Measurements from ENCODE around the gene SLC6A7. TPM values are rescaled to one million over a fixed set of nuclear protein-coding genes. Genes with fewer than 3 reads are reported as not detected.
"Not testable (repeated sequence)": the region's sequence is repeated elsewhere in the genome, so short reads cannot be mapped to it uniquely, and the experiment has no call there.

The SLC6A7 gene
- total RNA-seq, 1 donor from 2014 or later = not detected

DNA sequence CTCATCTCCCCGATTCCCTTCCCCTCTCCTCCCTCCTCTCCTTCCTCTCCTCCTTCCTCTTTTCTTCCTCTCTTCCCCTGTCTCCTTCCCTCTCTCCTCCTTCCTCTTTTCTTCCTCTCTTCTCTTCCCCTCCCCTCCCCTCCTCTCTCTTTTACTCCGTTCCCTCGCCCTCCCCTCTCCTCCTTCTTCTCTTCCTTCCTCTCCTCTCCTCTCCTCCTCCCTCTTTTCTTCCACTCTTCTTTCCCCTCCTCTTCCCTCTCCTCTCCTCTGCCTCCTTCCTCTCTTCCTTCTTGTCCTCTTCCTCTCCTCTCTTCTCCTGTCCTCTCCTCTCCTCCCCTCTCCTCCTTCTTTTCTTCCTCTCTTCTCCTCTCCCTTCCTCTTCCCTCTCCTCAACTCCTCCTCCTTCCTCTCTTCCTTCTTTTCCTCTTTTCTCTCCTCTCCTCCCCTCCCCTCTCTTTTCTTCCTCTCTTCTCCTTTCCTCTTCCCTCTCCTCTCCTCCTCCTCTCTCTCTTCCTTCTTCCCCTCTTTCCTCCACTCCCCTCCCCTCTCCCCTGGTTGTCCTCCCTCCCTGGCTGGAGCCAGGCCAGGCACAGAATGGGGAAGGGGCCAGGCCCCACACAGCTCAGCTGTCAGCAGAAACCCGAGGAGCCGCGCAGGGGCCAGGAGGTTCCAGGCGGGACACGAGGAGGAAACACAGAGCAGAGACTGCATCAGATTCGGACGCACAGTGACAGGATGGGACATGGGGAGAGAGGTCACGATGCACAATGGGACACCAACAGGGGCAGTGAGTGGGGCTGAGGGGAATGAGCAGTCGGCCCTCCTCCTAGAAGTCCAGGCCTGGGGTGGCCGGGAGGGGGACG is 51.7 kb downstream of the SLC6A7 start:
- DNase-seq (ENCODE audit: low spot score) = no peak

DNA sequence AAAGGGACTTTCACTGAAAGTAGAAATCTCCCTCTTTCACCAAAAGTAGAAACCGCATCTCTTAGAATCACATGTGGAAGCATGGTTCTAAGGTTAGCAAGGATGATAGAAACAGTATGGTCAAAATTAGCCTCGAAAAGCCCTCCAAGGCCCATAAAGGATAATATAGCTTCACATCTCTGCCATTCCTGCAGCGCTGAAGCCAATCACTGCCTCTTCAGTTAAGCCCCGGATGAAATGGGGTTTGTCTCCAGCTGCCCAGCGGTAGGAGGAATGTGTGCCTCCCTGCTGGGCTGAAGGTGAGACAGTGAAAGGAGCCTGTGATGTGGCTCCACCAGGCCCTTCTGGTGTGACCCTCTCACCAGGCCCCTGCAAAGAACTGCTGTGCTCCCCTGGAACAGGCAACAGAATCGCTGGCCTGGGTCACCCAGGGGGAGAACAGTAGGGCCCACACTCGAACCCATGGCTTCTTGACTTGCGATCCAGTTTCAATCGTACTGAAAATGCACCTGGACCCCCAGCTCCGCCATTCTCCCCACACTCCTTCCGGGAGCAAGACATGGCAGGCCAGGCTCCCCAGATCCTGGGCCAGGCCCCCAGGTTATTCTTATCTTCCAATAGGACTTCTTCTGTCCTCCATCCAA is 52.5 kb downstream of the SLC6A7 start:
- DNase-seq (ENCODE audit: low spot score) = no peak

DNA sequence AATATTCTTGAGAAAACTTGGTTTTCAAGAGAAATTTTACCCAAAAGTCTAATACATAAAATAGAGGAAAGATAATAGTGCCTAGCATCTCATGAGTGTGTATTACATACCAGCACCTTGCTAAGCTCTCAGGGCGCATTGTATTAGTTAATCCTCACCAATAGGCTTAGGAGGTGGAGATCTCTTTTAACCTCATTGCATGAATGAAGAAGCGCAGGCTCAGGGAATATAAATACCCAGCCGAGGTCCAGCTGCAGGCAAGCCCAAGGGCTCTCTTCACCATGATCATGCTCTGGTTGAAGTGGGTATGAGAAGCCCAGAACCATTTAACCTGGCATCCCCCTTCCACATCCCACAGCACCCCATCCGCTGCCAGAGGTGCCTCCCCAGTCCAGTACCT is 53.7 kb downstream of the SLC6A7 start:
- no peak for DNase-seq (ENCODE audit: low spot score)

DNA sequence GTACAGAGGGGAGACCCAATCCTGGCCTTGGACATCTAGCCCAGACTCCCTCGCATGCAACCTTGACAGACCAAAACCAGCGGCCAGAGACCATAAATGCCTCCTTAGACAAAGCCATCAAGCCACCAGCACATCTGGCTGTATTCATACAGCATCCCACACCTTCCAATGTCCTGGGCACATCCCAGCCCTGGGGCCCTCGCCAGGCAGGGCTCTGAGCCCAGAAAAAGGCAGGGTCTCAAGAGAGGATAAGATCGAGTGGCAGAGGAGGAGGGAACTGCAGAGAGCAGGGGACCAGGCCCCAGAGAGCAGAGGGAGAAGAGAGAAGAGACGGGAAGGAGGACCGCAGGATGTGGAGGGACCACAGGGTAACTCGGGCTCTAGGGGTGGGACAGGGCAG is 54.3 kb downstream of the SLC6A7 start:
- DNase-seq (ENCODE audit: low spot score) = no peak

GRCh38 chr5:150245111-150245789 is 55.4 kb downstream of the SLC6A7 start:
- DNase-seq (ENCODE audit: low spot score) = peak; percentile 31

GRCh38 chr5:150245808-150246207 is 55.9 kb downstream of the SLC6A7 start:
- DNase-seq (ENCODE audit: low spot score) = no peak

- no peak for DNase-seq (ENCODE audit: low spot score)
Observed at GRCh38 chr5:150246429-150246828, 56.6 kb downstream of the SLC6A7 start.

DNA sequence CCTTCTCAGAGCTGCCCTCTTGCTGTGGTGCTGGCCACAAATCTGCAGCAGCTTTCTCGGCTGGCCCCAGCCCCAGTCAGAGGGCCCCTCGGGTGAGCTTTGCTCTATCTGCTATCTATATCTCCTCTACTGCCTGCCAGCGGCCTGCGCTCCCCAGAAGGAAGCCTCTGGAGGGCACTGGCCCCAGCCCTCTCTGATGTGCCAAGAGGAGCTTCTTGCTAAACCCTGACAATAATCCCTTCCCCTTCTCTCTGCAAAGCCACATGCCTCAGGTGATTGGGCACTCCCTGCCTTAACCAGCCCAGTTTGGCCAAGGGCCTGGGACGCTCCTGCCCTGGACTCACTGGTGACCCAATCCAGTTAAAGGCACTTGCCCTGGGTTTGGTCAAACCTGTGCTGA is 57.0 kb downstream of the SLC6A7 start:
- DNase-seq (ENCODE audit: low spot score) = no peak

DNA sequence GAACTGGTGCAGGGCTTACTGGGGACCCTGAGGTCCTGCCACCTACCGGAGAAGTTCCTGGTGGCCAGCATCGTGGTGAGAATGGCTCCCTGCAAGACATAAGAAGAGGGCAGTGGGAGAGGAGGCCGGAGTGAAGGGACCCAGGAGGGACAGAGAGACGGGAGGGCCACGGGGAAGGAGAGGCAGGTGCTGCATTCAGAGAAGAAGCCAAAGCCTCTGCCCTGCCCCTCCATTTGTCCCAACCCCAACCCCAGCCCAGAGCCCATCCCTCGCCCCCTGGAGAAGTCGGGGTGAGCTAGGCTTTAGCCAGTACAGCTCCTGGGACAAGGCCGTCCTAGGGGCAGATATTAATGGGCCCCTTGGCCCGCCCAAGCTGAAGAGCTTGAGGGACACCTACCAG is 57.9 kb downstream of the SLC6A7 start:
- DNase-seq (ENCODE audit: low spot score) = no peak

DNA sequence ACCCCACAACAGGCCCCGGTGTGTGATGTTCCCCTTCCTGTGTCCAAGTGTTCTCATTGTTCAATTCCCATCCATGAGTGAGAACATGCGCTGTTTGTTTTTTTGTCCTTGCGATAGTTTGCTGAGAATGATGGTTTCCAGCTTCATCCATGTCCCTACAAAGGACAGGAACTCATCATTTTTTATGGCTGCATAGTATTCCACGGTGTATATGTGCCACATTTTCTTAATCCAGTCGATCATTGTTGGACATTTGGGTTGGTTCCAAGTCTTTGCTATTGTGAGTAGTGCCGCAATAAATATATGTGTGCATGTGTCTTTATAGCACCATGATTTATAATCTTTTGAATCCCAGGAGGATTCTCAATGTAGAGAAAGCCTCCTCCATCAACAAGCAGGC is 58.6 kb downstream of the SLC6A7 start:
- DNase-seq (ENCODE audit: low spot score) = not testable (repeated sequence)

- no peak for DNase-seq (ENCODE audit: low spot score)
Observed at GRCh38 chr5:150248946-150249345, 59.1 kb downstream of the SLC6A7 start.

GRCh38 chr5:150249744-150250143 is 59.9 kb downstream of the SLC6A7 start:
- no peak for DNase-seq (ENCODE audit: low spot score)

DNA sequence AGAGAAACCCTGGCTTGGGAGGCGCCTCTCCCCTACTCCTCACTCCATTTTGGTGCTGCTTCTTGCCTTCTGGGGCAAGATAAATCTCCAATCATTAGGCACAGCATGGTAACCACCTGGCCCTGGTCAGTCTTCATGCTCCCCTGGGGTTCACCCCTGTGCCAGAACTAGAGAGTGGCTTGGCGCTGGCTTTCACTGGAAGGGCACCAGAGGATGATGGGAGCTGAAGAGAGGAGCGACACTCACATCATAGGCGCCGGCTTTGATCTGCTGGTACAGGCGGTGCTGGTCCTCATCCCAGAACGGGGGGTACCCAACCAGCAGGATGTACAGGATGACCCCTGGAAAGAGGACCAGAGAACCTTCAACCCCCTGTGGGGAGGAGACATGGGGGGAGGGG is 61.6 kb downstream of the SLC6A7 start:
- no peak for DNase-seq (ENCODE audit: low spot score)

GRCh38 chr5:150252489-150252888 is 62.6 kb downstream of the SLC6A7 start:
- no peak for DNase-seq (ENCODE audit: low spot score)

DNA sequence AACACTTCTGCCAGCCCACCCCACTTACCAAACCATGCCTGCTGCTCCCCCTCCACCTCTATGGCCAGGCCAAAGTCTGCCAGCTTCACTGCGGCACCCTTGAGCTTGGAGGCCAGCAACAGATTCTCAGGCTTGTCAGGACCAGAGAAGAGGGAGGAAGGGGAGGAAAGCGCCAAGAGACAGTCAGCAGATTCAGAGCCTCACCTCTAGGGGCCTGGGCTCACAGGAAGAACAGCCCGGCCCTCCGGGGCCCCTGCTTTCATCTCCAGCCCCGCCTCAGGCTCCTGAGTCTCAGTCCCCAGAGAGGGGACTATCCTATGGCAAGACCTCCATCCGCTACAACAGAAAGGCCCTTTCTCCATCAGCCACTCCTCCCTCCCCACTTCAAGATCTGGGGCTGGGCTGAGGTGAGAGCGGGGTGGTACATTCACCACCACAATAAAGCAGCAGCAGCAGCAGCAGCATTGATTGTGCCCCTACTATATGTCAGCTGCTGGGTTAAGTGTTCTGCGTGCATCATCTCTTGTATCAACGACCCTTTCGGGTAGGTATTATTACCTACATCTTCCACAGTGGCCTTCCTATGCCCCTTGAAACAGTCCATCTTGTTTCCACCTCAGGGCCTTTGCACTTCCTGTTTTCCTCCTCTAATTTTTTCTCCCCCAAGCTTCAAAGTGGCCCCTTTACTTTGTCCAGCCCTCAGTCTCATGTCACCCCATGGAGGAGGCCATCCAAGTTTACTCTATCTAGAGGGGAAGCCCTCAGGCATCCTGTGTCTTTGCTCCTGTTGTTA is 63.8 kb downstream of the SLC6A7 start:
- no peak for DNase-seq (ENCODE audit: low spot score)

- DNase-seq (ENCODE audit: low spot score) = no peak
Observed at GRCh38 chr5:150254363-150254762, 64.5 kb downstream of the SLC6A7 start.

GRCh38 chr5:150254774-150255173 is 64.9 kb downstream of the SLC6A7 start:
- no peak for DNase-seq (ENCODE audit: low spot score)

DNA sequence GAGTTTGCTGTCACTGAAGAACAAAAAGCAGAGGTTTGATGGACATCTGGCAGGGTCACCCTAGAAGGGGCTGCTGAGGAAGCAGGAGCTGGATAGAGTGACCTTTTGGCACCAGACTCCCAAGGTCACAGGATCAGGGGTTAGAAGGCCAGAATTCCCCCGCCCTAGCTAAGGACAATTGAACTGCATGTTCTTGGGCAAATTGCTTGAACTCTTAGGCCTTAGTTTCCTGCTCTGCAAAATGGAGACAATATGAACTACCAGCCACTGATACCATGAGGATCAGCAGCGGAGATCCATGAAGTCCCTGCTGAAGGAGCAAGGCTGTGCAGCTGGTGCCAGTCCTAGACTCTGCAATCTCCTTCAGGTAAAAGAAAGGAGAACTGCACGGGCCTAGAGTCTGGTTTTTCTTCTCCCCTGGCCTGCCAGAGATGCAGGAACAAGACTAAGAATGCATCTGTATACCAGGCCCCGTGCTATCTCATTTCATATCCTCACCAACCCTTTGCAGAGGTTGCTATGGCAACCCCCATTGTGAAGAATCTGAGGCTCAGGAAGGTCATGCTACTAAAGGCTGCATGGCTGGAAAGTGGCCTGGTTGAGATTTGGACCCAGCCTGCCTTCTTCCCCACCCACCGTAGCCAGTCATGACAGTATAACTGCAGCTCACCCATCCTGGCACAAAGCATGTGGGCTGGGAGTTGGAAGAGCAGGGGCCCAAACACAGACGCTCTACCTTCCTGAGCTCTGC is 66.0 kb downstream of the SLC6A7 start:
- no peak for DNase-seq (ENCODE audit: low spot score)

DNA sequence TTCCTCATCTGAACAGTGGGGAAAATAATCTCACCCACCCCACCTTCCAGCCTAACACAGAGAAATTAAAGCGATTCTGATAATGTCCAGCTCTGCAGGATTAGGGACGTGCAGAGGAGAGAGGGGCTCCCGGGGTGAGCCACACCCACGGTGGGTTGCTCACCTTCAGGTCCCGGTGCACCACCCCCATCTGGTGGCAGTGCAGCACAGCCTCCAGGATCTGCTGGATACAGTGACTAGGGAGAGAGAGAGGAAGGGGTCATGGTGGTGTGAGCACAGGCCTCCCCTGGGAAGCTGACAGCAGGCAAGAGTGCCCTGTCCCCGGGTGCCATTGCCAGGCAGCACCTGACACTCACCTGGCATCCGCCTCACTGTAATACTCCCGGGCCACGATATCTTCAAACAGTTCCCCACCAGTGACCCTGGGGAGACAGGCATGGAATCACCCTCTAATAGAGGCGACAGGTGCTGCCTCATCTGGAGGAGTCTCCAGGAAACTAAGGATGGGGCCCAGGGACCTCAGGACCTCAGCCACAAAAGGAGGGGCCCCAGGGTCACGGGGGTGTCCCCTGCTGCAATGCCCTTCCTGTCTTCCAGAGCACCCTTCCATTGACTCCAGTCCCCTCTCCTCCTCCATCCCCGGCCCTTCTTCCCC is 66.7 kb downstream of the SLC6A7 start:
- DNase-seq (ENCODE audit: low spot score) = no peak

GRCh38 chr5:150257424-150257823 is 67.6 kb downstream of the SLC6A7 start:
- no peak for DNase-seq (ENCODE audit: low spot score)

DNA sequence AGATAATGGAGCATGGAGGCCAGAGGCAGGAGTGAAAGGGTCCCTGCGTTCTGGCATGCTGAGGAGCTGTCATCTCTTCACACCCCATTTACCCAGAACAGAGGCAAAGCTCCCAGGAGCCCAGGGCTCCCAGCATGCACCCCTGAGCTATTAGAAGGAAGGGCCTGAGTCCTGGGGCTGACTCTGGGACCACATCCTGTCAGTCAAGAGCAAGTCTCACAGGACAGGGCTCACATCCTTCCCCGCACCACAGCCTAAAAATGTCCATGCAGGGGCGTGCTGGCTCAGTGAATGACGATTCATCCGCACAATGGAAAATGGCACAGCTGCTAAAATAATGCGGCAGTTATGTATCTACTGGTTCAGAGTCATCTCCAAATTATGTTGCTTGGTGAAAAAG is 68.3 kb downstream of the SLC6A7 start:
- DNase-seq (ENCODE audit: low spot score) = no peak

Data from mucosa of gallbladder (tissue), 1 donor.